Activated T-cell treated with anti-CD3 and anti-CD28 coated beads, Interleukin-2, amount 50 U/mL, for 24 hours (primary cell): ENCODE results near the gene LRP6.

Experiments
- DNase-seq: peaks from one replicate; pipeline ENCODE4 v3.0.0-alpha.2; 2020
- H3K27ac Mint-ChIP-seq: 2 replicates; pipeline ENCODE4 v1.8.0; 2020; ENCODE audit warnings: mild to moderate bottlenecking, mixed read lengths
- H3K27me3 Mint-ChIP-seq: 2 replicates; pipeline ENCODE4 v1.8.0; 2020; ENCODE audit warnings: mixed read lengths
- H3K36me3 Mint-ChIP-seq: 2 replicates; pipeline ENCODE4 v1.8.0; 2020; ENCODE audit warnings: low read depth, mixed read lengths
- H3K4me1 Mint-ChIP-seq: 2 replicates; pipeline ENCODE4 v1.8.0; 2020; ENCODE audit warnings: low read depth, mixed read lengths
- H3K4me3 Mint-ChIP-seq: 2 replicates; pipeline ENCODE4 v1.8.0; 2020; ENCODE audit warnings: mild to moderate bottlenecking, moderate library complexity, mixed read lengths
- H3K9me3 Mint-ChIP-seq: 2 replicates; pipeline ENCODE4 v1.8.0; 2020; ENCODE audit warnings: mixed read lengths

The LRP6 gene

DNA sequence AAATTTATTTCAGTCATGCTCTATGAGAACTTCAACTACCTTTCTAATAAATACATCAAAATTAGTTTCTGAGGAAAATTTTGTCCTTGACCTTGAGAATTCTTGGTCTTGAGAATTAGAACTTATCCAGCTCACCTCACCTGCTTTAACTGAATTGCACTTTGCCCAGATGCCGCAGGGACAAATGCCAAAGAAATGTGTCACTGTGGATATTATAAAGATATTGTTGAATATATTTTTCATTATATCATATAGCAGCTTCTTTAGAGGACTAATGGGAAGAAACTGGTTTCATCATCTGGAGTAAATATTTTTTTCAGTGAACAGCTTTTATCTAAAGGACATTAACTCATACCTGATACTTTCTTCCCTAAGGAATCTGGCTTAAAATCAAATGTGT is 54.1 kb downstream of the LRP6 start:
- peaks cover 31% of the 10 kb centered on the region for H3K4me1 Mint-ChIP-seq
- no peak overlapping the region for H3K27ac Mint-ChIP-seq

DNA sequence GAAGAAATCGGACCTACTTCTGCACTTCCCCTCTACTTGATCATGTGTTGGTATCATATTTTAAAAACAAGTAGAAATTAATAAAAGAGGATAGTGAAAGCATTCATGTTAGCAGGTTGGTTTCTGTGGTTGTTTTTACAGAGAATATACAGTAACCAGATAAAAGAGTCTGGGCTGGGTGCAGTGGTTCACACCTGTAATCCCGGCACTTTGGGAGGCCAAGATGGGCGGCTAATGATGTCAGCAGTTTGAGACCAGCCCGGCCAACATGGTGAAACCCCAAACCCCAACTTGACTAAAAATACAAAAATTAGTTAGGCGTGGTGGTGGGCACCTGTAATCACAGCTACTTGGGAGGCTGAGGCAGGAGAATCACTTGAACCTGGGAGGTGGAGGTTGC is 55.9 kb downstream of the LRP6 start:
- H3K9me3 Mint-ChIP-seq: no peaks in the 10 kb centered on the region
- H3K27ac Mint-ChIP-seq: no peak overlapping the region
- no peak for DNase-seq
- H3K36me3 Mint-ChIP-seq: no peaks in the 10 kb centered on the region
- peaks cover 26% of the 10 kb centered on the region for H3K4me1 Mint-ChIP-seq
- no peak overlapping the region for H3K4me3 Mint-ChIP-seq
- H3K27me3 Mint-ChIP-seq: peaks cover 32% of the 10 kb centered on the region

More for the DNA sequence above, 54.1 kb downstream of the LRP6 start:
- no peaks in the 10 kb centered on the region for H3K36me3 Mint-ChIP-seq
- H3K4me3 Mint-ChIP-seq: no peak overlapping the region
- H3K9me3 Mint-ChIP-seq: no peaks in the 10 kb centered on the region
- no peak for DNase-seq
- peaks cover 25% of the 10 kb centered on the region for H3K27me3 Mint-ChIP-seq

DNA sequence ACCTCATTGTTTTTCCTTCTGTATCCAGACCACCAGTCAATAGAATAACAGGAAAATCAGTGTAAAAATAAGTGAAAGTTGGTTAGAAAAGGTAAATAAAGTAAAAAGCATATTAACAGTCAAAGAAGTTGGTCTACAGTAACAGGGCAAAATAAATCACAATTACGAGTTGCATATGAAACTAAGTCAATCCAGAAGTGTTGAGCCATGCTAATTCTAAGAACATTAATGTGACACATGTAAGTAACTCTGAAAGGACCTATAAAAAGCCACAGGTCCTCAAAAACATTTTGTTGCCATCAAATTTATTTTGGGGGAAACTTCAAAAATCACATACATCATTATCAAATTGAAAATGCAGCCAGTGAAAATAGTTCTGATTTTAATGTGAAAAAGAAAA is 56.4 kb downstream of the LRP6 start:
- Mint-ChIP-seq H3K9me3 (no peaks in the 10 kb centered on the region), H3K4me1 (peaks cover 26% of the 10 kb centered on the region), H3K36me3 (no peaks in the 10 kb centered on the region), H3K4me3 (no peak overlapping the region), H3K27ac (no peak overlapping the region), H3K27me3 (peaks cover 31% of the 10 kb centered on the region)
- no peak for DNase-seq

DNA sequence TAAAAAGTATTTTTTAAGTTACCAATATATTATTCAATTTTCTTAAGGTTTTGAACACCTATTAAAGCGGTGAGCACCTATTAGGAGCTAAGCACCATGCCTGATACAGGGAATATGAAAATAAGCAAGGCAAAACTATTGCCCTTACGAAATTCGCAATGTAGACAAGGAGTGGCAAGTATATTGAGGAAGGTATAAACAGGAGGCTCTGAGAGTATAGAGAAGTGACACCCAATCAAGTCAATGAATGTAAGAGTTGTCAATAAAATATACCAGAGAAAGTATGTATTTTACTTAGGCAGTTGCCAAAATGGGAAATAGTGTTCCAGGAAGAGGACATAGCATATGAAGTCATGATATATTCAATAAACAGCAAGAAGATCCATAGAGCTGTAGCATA is 57.2 kb downstream of the LRP6 start:
- Mint-ChIP-seq H3K27ac (no peak overlapping the region), H3K4me3 (no peak overlapping the region), H3K36me3 (no peaks in the 10 kb centered on the region), H3K27me3 (peaks cover 27% of the 10 kb centered on the region), H3K4me1 (peaks cover 23% of the 10 kb centered on the region), H3K9me3 (no peaks in the 10 kb centered on the region)
- no peak for DNase-seq

DNA sequence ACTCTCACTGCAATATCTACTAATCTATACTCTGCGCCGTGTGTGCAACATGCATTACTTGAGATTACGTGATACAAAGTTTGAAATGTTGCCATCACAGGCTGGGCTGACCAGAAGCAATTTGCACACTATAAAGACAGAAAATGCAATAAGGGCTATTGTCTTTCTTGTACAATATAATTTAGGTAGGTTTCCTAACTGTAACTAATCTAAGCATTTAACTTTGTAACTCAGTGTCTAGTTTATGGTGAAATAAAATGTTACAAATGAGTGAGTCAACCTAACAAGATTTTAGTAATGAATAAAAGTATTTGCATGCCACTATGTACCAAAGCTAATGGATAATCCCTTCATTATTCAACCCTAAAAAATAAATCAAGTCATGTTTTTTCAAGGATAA is 57.8 kb downstream of the LRP6 start:
- H3K9me3 Mint-ChIP-seq: no peaks in the 10 kb centered on the region
- peaks cover 21% of the 10 kb centered on the region for H3K4me1 Mint-ChIP-seq
- peaks cover 28% of the 10 kb centered on the region for H3K27me3 Mint-ChIP-seq
- DNase-seq: no peak
- H3K4me3 Mint-ChIP-seq: no peak overlapping the region
- H3K27ac Mint-ChIP-seq: no peak overlapping the region
- no peaks in the 10 kb centered on the region for H3K36me3 Mint-ChIP-seq

DNA sequence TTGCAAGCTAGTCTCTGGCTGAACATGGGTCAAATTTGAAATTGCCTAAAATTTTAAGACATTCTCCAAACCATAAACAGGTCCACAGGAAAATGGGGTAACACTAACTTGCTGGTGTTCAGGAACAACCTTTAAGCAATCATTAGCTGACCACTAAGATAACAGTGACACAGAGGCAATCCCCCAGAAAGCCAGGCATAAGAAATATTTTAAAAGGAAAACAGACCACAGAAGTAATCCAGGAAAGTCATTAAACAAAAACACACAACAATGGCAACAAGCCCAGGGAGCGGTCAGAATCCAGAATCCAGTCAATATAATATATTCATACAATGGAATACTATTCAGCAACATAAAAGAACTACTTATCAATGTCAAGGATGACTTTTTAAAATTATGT is 59.1 kb downstream of the LRP6 start:
- DNase-seq: no peak
- peaks cover 3% of the 10 kb centered on the region for H3K36me3 Mint-ChIP-seq
- no peak overlapping the region for H3K27ac Mint-ChIP-seq
- peaks cover 21% of the 10 kb centered on the region for H3K4me1 Mint-ChIP-seq
- no peak overlapping the region for H3K4me3 Mint-ChIP-seq
- H3K9me3 Mint-ChIP-seq: no peaks in the 10 kb centered on the region
- H3K27me3 Mint-ChIP-seq: peaks cover 28% of the 10 kb centered on the region

DNA sequence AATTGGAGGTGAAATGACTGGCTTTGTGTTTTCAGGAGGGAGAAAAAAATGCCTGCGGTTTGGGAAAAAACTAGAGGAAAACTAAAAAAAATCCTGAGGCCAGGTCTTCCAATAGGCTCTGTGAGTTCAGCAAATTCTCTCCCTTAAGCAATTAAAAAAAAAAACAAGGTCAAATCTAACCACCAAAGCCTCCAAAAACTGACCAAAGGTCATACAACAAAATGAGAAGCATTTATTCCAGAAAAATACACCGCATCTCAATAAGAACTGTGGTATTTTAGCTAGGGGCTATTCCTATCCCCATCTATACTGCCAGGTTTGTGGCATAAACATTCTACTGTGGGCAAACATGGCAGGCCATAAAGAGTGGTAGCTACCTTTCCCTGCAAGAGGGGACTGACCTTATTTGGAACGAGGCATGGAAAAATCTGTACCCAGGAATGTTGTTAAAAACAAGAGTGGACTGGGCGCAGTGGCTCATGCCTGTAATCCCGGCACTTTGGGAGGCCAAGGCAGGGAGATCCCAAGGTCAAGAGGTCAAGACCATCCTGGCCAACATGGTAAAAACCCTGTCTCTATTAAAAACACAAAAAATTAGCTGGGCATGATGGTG is 60.0 kb downstream of the LRP6 start:
- Mint-ChIP-seq H3K27me3 (peaks cover 23% of the 10 kb centered on the region), H3K4me1 (peaks cover 19% of the 10 kb centered on the region), H3K9me3 (no peaks in the 10 kb centered on the region), H3K36me3 (peaks cover 12% of the 10 kb centered on the region), H3K4me3 (no peak overlapping the region), H3K27ac (no peak overlapping the region)
- no peak for DNase-seq

DNA sequence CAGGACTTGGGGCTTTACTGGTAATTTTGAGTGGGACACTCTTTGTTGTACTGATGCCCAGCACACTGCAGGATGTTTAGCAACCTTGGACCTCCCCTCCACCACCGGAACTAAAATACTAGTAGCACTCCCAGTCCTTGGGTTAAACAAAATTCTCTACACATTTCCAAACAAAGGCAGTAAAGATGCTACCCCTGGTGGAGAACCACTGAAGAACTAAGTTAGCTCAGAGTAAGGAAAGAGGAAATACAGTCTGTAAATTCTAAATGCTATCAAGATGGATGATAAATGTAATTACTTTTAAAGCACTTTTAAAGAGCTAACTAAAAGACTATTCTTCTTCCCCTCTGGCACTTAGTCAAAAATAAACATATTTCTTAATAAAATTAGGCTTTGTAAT is 64.1 kb downstream of the LRP6 start:
- DNase-seq: no peak
- Mint-ChIP-seq H3K4me3 (no peak overlapping the region), H3K36me3 (peaks cover 26% of the 10 kb centered on the region), H3K9me3 (peaks cover 10% of the 10 kb centered on the region), H3K27ac (no peak overlapping the region), H3K27me3 (peaks cover 20% of the 10 kb centered on the region), H3K4me1 (peaks cover 7% of the 10 kb centered on the region)

DNA sequence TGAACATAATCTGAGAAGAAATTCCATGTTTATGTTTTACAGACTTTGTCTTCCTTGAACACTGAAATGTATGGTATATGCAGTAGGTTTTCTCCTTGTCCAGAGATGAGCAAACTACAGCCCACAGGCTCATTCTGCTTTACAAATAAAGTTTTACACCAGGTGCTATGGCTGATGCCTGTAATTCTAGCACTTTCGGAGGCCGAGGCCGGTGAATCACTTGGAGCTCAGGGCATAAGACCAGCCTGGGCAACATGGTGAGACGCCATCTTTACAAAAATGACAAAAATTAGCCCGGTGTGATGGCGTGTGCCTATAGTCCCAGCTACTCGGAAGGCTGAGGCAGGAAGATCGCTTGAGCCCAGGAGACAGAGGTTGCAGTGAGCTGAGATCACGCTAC is 64.7 kb downstream of the LRP6 start:
- H3K4me1 Mint-ChIP-seq: peaks cover 7% of the 10 kb centered on the region
- H3K27ac Mint-ChIP-seq: no peak overlapping the region
- H3K27me3 Mint-ChIP-seq: peaks cover 16% of the 10 kb centered on the region
- H3K4me3 Mint-ChIP-seq: no peak overlapping the region
- H3K36me3 Mint-ChIP-seq: peaks cover 26% of the 10 kb centered on the region
- H3K9me3 Mint-ChIP-seq: peaks cover 14% of the 10 kb centered on the region
- DNase-seq: no peak

DNA sequence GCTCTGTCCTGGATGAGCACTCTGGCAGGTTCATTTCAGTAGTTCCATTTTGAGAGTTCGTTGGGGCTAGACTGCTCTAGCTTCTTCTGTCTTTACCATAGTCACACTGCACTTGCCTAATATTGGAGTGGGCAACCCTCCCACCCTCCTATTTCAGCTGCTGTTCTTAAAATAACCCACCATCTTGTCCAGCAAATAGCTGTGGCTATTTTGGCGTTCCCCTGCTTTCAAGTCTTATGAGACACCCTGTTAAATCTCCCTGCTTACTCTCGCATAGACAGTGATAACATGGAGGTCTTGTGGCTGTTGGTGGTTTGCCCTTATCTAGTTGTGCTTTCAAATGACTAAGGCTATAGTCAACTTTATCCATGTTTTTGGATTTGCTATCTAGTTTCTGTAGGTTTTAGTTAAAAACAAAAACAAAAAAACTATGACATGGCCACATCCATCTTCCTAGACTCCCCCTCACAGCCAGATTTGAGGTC is 65.5 kb downstream of the LRP6 start:
- Mint-ChIP-seq H3K9me3 (peaks cover 14% of the 10 kb centered on the region), H3K27me3 (peaks cover 12% of the 10 kb centered on the region), H3K4me1 (peaks cover 7% of the 10 kb centered on the region), H3K36me3 (peaks cover 26% of the 10 kb centered on the region), H3K4me3 (no peak overlapping the region), H3K27ac (no peak overlapping the region)
- no peak for DNase-seq

DNA sequence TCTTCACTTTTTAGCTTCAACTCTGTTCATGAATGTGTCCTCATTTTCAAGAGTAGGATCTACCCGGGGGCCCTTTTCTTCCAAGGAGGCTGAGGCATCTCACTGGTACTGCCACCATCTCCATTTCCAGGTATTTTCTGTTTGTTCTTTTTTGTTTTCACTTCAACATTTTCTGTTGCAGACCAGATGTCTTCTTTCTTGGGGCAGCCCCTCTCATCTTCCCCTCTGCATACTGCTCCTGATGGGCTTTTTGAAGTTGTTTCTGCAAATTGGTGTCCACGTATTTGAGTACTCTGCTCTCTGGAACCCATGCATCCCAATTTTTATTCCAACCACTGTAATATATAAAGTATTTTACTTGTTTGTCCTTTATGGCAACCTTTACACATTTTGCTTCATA is 66.5 kb downstream of the LRP6 start:
- H3K4me1 Mint-ChIP-seq: peaks cover 7% of the 10 kb centered on the region
- H3K36me3 Mint-ChIP-seq: peaks cover 26% of the 10 kb centered on the region
- no peak overlapping the region for H3K4me3 Mint-ChIP-seq
- peaks cover 16% of the 10 kb centered on the region for H3K9me3 Mint-ChIP-seq
- DNase-seq: no peak
- H3K27ac Mint-ChIP-seq: no peak overlapping the region
- peaks cover 14% of the 10 kb centered on the region for H3K27me3 Mint-ChIP-seq

DNA sequence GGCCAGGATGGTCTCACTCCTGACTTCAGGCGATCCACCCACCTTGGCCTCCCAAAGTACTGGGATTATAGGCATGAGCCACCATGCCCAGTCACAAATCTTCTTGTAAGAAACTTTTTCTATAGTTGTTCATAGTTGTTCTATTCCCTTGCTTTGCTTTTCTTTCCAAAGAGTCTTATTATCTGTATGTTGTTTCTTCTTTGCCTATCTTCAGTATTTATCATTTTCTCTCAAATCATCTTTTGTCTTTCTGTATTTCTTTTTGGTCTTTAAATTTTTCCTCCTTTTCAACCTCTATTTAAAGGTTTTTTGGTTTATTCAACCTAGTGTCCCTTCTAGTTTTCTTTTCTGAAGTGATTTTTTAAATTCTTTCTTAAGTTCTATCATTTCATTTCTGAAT is 68.7 kb downstream of the LRP6 start:
- H3K4me3 Mint-ChIP-seq: no peak overlapping the region
- peaks cover 12% of the 10 kb centered on the region for H3K27me3 Mint-ChIP-seq
- no peak overlapping the region for H3K27ac Mint-ChIP-seq
- no peak for DNase-seq
- H3K36me3 Mint-ChIP-seq: peaks cover 24% of the 10 kb centered on the region
- H3K4me1 Mint-ChIP-seq: peaks cover 7% of the 10 kb centered on the region
- H3K9me3 Mint-ChIP-seq: peaks cover 16% of the 10 kb centered on the region

DNA sequence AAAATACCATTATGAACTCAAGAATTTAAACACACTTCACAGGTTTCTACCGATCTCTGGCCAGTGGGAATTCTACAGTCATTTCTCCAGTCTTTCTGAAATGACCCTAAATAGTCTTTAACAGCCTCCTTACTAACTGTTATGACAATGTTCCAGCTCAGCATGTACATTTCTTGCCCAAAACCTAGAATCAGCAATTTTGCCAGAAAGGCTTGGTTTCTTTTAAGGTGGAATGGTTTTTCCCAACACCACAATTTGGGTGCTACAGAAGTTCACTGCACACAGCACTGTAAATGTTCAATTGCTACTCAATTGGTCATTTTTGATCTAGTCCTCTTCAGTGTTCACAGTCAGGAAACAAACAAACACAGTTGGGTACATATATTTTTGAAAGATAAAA is 69.7 kb downstream of the LRP6 start:
- Mint-ChIP-seq H3K27me3 (peaks cover 12% of the 10 kb centered on the region), H3K4me3 (no peak overlapping the region), H3K36me3 (peaks cover 16% of the 10 kb centered on the region), H3K4me1 (peaks cover 7% of the 10 kb centered on the region), H3K27ac (no peak overlapping the region), H3K9me3 (peaks cover 16% of the 10 kb centered on the region)
- no peak for DNase-seq

DNA sequence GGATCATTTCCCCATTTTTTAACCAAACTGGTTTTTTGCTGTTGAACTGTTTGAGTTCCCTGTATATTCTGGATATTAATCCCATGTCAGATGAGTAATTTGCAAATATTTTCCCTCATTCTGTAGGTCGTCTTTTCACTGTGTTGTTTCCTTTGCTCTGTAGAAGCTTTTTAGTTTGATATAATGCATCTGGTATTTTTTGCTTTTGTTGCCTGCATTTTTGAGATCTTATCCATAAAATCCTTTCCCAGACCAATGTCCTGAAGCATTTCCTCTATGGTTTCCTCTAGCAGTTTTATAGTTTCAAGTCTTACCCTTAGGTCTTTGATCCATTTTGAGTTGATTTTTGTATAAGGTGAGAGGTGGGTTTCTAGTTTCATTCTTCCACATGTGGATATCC is 71.3 kb downstream of the LRP6 start:
- Mint-ChIP-seq H3K27ac (no peak overlapping the region), H3K9me3 (peaks cover 16% of the 10 kb centered on the region), H3K27me3 (peaks cover 12% of the 10 kb centered on the region), H3K36me3 (peaks cover 12% of the 10 kb centered on the region), H3K4me1 (no peaks in the 10 kb centered on the region), H3K4me3 (no peak overlapping the region)
- DNase-seq: no peak

DNA sequence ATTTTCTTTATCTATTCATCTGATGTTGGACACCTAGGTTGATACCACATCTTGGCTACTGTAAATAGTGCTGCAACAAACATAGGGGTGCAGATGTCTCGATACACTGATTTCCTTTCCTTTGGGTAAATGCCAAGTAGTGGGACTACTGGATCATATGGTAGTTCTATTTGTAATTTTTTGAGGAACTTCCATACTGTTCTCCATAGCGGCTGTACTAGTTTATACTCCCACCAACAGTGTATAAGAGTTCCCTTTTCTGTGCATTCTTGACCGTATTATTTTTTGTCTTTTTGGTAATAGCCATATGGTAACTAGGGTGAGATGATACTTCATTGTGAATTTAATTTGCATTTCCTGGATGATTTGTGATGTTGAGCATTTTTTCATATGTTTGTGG is 71.8 kb downstream of the LRP6 start:
- no peak overlapping the region for H3K4me3 Mint-ChIP-seq
- H3K27ac Mint-ChIP-seq: no peak overlapping the region
- DNase-seq: no peak
- H3K27me3 Mint-ChIP-seq: peaks cover 8% of the 10 kb centered on the region
- H3K4me1 Mint-ChIP-seq: peaks cover 2% of the 10 kb centered on the region
- peaks cover 8% of the 10 kb centered on the region for H3K36me3 Mint-ChIP-seq
- H3K9me3 Mint-ChIP-seq: peaks cover 15% of the 10 kb centered on the region

DNA sequence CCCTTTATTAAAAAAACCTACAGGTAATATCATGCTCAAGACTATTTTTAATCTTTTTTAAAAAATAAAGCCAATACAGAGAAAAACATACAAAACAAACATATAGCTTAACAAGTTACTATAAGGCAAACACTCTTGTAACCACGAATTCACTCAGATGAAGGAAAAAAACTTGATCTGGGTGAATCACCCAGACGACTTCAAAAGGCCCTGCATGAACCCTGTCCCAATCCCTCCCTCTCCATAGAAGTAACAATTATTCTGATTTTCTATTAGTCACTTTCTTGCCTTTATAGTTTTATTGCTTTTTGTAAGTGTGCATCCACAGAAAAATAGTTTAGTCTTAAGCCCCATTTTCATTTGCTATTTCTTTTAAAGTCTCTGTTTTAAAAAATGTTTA is 72.6 kb downstream of the LRP6 start:
- Mint-ChIP-seq H3K36me3 (peaks cover 4% of the 10 kb centered on the region), H3K4me3 (no peak overlapping the region), H3K9me3 (peaks cover 13% of the 10 kb centered on the region), H3K27ac (no peak overlapping the region), H3K4me1 (peaks cover 2% of the 10 kb centered on the region), H3K27me3 (peaks cover 5% of the 10 kb centered on the region)
- DNase-seq: no peak
